Fibroblast of skin of scalp (primary cell): ENCODE results near the gene OSBPL3.

Source experiments
- DNase-seq: peaks from one replicate; pipeline ENCODE4 v3.0.0-alpha.2; 2013

OSBPL3 gene

GRCh38 chr7:24891311-24891735 is 88.7 kb downstream of the OSBPL3 start:
- DNase-seq = no peak

DNA sequence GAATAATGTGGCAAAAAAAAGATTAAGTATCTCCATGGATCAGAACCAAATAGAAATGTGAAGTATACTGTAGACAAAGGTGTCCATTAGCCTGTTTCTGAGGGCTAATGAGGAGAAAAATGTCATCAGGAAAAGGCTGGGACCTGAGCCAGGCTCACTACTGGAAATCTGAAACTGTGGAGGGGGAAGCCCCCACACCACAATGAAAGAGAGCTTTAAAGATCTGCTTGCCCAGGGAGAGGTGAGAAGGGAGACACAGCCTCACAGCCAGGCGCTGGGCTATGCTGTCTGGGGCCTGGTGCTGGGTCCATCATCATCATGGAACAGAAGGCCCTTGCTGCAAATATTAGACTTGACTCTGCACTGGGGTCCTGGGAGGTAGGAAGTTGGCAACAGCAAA is 90.4 kb downstream of the OSBPL3 start:
- no peak for DNase-seq

- DNase-seq = no peak
These were observed 91.3 kb downstream of the OSBPL3 start for GRCh38 chr7:24888653-24889052.

GRCh38 chr7:24885716-24886115 is 94.3 kb downstream of the OSBPL3 start:
- no peak for DNase-seq

- DNase-seq = no peak
These were observed 94.7 kb downstream of the OSBPL3 start for GRCh38 chr7:24885305-24885704.

DNA sequence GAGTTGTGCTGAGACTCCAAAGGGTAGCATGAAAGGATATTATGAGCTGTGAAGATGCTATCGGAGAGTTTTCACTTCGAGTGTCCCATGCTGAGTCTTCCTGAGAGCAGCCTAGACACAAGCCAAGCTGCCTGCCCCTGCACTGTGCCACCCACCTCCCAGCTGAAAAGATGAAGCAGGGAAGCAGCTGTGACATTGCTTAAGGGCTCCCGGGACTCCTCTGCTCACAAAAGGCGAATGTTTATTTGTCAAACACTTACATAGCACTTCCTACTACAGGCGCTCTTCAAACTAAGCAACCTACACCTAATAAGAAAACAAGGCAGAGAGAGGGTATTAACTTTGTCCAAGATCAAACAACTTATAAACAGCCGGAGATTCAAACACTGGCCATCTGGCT is 95.6 kb downstream of the OSBPL3 start:
- DNase-seq = no peak

DNA sequence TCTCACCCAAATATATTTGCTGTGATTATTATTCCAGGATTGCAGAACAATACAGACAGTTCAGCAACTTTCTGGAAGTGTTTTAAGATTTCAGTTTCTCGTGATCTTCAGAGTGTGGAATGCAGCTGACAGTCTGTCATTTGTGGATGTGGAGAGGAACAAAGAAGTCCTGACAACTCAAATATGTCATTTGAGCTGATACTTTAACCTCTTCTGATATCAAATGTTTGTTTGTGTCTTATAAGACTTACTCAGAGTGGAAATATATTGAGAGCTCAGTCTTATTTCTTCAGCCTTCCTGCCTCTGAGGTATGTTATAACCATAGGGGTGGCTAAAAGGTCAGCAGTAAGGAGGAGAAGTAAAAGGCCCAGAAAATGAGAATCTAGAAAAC is 96.4 kb downstream of the OSBPL3 start:
- no peak for DNase-seq

GRCh38 chr7:24882989-24883621 is 96.9 kb downstream of the OSBPL3 start:
- peak; percentile 68 for DNase-seq

DNA sequence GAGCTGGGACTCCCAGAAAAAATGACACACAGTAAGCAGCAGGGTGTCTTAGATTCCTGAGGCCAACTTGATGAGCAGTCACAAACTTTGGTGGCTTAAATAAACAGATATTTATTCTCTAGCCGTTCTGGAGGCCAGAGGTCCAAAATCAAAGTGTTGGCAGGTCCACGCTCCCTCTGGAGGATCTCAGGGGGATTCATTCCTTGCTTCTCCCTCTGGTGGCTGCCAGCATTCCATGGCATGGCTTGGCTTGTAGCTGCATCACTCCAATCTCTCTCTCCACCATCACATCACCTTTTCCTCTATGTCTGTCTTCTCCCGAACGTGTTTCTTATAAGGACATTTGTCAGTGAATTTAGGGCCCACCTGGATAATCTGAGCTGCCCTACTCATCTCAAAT is 98.4 kb downstream of the OSBPL3 start:
- DNase-seq = peak; percentile 28

GRCh38 chr7:24880886-24881285 is 99.1 kb downstream of the OSBPL3 start:
- no peak for DNase-seq

GRCh38 chr7:24879291-24879690 is 100.7 kb downstream of the OSBPL3 start:
- no peak for DNase-seq

DNA sequence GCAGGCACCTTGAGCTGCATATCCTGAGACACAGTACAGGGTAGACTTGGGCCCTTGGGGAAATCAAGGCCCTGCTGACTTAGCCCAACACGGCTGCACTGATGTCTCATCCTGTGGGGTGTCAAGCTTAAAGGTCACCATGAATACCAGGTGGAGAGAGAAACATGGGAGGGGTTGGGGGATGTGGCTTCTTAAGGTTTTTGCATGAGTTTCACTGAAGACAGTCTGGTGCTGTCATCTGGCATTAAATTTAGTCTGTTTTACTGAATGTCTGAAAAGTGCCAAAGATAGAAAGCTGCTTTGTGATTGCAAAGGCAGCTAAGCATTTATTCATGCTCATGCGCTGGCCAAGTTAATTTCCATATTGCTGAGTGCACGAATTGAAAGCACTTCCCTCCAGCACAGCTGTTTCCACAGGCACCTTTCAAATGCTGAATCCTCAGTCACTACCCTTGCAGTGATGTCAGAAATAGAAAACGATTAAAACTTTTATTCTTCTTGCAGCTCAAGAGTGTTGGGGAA is 102.1 kb downstream of the OSBPL3 start:
- DNase-seq = no peak

DNA sequence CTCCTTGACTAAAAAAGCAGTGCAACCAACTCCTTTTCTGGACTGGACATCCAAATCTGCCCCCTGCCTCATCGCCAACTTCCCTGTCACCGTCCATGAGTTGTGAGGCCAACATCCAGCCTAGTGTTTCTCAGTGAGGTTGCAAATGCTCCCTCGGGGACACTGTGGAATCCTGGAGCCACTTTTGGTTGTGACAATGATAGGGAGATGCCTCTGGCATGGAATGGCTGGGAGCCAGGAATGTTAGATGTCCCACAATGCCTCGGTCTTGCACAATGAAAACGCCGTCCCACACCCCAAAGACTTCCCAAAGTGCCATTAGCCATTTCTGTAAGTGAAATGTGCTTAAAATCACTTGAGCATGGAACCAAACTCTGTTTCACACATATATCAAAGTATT is 105.2 kb downstream of the OSBPL3 start:
- DNase-seq = peak; percentile 17

- DNase-seq = no peak
These were observed 106.0 kb downstream of the OSBPL3 start for GRCh38 chr7:24873944-24874343.

DNA sequence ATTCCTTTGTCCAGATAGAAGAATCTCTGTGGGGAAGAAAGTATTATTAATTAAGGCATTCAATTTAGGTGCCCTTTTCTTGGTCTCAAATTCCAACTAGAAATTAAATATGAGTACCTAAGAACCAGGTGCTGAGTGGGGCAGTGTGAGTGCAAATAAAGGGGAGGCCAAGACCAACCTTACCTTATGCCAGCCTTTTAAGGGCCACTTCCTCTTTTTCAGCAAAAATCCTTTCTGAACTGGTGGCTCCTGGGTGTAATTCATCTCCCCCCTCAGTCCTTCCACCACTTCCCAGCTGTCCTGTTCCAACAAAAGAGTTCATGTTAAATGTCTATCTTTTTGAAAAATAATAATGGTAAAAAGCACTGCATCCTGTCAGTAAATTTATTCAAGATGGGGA is 108.2 kb downstream of the OSBPL3 start:
- no peak for DNase-seq

DNA sequence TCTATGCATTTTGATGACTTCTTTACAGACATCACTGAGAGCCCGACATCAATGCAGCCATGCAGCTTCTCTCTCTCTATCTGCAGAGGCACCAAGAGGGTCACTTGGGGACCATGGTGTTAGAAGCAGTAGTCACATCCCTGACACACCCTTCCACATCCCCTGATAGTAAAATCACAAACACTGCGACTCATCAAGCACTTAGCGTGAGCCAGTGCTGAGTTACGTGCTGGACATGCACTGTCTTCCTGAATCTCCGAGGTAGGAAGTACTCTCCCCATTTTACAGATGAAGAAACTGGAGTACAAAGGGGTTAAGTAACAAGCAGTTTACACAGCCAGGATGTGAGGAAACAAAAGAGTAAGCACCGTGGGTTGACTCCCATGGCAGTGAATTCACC is 109.2 kb downstream of the OSBPL3 start:
- no peak for DNase-seq

DNA sequence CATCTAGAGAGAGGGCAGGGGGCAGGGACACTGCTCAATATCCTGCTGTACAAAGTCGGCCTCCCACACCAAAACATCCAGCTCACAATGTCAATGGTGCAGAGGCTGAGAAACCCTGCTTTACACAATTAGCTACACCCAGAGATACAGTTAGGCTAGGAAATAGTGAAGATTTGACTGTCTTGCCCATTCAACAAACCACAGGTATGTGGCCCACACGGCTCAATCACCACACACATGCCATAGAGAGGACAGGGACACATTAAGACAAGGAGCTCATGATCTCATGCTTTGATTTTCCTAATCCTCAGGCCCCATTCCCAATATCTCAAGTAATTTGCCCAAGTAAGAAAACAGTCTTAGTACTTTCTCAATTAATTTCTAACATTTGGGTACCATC is 110.4 kb downstream of the OSBPL3 start:
- peak; percentile 68 for DNase-seq

GRCh38 chr7:24868741-24869140 is 111.2 kb downstream of the OSBPL3 start:
- DNase-seq = no peak

- no peak for DNase-seq
These were observed 113.9 kb downstream of the OSBPL3 start for GRCh38 chr7:24866004-24866615.

- DNase-seq = no peak
These were observed 115.7 kb downstream of the OSBPL3 start for GRCh38 chr7:24864214-24864817.

GRCh38 chr7:24863626-24864025 is 116.4 kb downstream of the OSBPL3 start:
- DNase-seq = no peak

DNA sequence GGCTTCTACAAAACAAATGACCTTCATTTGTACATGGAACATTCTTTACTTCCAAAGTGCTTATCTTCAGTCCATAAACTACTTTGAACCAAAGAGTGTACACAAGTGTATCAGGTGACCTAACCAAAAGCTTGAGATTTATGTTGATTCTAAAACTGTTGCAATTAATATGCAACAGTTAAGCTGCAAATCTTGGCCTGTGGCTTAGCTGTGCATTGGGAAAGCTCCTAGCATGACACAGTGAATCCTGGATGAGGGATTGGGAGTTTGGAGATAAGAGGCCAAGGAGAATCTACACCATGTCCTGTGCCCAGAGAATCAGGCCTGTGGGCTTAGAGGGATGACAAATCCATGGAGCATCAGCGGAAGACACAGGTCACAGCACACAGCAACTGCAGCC is 117.5 kb downstream of the OSBPL3 start:
- no peak for DNase-seq

GRCh38 chr7:24861336-24861735 is 118.6 kb downstream of the OSBPL3 start:
- DNase-seq = no peak

- no peak for DNase-seq
These were observed 119.4 kb downstream of the OSBPL3 start for GRCh38 chr7:24860611-24861010.
